Neural cell (in vitro differentiated cells): ENCODE data around the gene MMP28. TPM values are rescaled to one million over a fixed set of nuclear protein-coding genes. Genes with fewer than 3 reads are reported as not detected.

Experiments
- H2AFZ ChIP-seq: fragments of 200-600, 300-800 bp; sonication (generic), shearing (Covaris generic); 2 replicates; pipeline ENCODE4 v1.6.0; 2014; ENCODE audit warnings: low read depth, mild to moderate bottlenecking, antibody characterized with exemption, low read length, moderate library complexity
- H3F3A ChIP-seq: fragments of 200-600 bp; shearing (Covaris generic); 2 replicates; pipeline ENCODE4 v1.6.1; 2016; ENCODE audit warnings: mild to moderate bottlenecking, moderate library complexity, mixed read lengths, antibody characterized with exemption, low read length; ENCODE audit not compliant: insufficient read depth, poor library complexity, severe bottlenecking
- H3K27ac ChIP-seq: fragments of 200-600, 300-800 bp; sonication (generic), shearing (Covaris generic); 2 replicates; pipeline ENCODE4 v1.5.1; 2014; ENCODE audit warnings: mild to moderate bottlenecking, low read length, moderate library complexity
- H3K27me3 ChIP-seq: fragments of 300-800, 200-600 bp; sonication (generic), shearing (Covaris generic); 2 replicates; pipeline ENCODE4 v1.6.0; 2014; ENCODE audit warnings: mild to moderate bottlenecking, low read depth, low read length, moderate library complexity; ENCODE audit not compliant: insufficient read depth
- H3K36me3 ChIP-seq: fragments of 300-800, 200-600 bp; sonication (generic), shearing (Covaris generic); 2 replicates; pipeline ENCODE4 v1.5.1; 2014; ENCODE audit warnings: mild to moderate bottlenecking, antibody characterized with exemption, low read length, moderate library complexity; ENCODE audit not compliant: insufficient read depth
- H3K4me2 ChIP-seq: fragments of 300-800, 200-600 bp; sonication (generic), shearing (Covaris generic); 2 replicates; pipeline ENCODE4 v1.6.0; 2014; ENCODE audit warnings: mild to moderate bottlenecking, low read length
- H3K4me3 ChIP-seq: fragments of 300-800, 200-600 bp; sonication (generic), shearing (Covaris generic); 2 replicates; pipeline ENCODE4 v1.5.1; 2014; ENCODE audit warnings: mild to moderate bottlenecking, low read length, moderate library complexity
- H3K79me2 ChIP-seq: fragments of 200-600 bp; shearing (Covaris generic); replicated peaks from 2 replicates; pipeline ENCODE4 v1.6.0; 2014; ENCODE audit warnings: mild to moderate bottlenecking, low read length, moderate library complexity; ENCODE audit not compliant: insufficient read depth
- H3K9ac ChIP-seq: fragments of 300-800, 200-600 bp; sonication (generic), shearing (Covaris generic); 2 replicates; pipeline ENCODE4 v1.6.1; 2016; ENCODE audit warnings: mild to moderate bottlenecking, low read length, mixed read lengths
- H3K9me2 ChIP-seq: fragments of 200-600 bp; shearing (Covaris generic); 2 replicates; pipeline ENCODE4 v1.6.1; 2016; ENCODE audit warnings: mild to moderate bottlenecking, low read length, mixed read lengths; ENCODE audit not compliant: insufficient read depth
- H3K9me3 ChIP-seq: fragments of 200-600, 300-800 bp; sonication (generic), shearing (Covaris generic); 2 replicates; pipeline ENCODE4 v1.6.1; 2016; ENCODE audit warnings: mild to moderate bottlenecking, mixed run types, low read length, moderate library complexity, mixed read lengths
- H4K20me1 ChIP-seq: fragments of 200-600 bp; shearing (Covaris generic); 2 replicates; pipeline ENCODE4 v1.6.1; 2016; ENCODE audit warnings: mild to moderate bottlenecking, mixed run types; ENCODE audit not compliant: insufficient read depth
- CTCF ChIP-seq: fragments of 450-650 bp; IDR thresholded peaks from 2 replicates; pipeline ENCODE4 v1.5.1; 2014; ENCODE audit warnings: antibody characterized with exemption, mild to moderate bottlenecking, moderate library complexity; ENCODE audit not compliant: poor library complexity, severe bottlenecking
- EP300 ChIP-seq: fragments of 450-650 bp; conservative IDR thresholded peaks from 2 replicates; pipeline ENCODE4 v1.6.1; 2014; ENCODE audit warnings: antibody characterized with exemption, mild to moderate bottlenecking, moderate library complexity; ENCODE audit not compliant: poor library complexity, severe bottlenecking
- EZH2 ChIP-seq: fragments of 200-600, 300-800 bp; shearing (Covaris generic), sonication (generic); IDR thresholded peaks from 2 replicates; pipeline ENCODE4 v1.6.1; 2014; ENCODE audit warnings: antibody characterized with exemption, low read length, borderline replicate concordance, mild to moderate bottlenecking; ENCODE audit not compliant: insufficient read depth, poor library complexity, severe bottlenecking
- MXI1 ChIP-seq: fragments of 450-650 bp; conservative IDR thresholded peaks from 2 replicates; pipeline ENCODE4 v1.6.1; 2014; ENCODE audit warnings: antibody characterized with exemption, mild to moderate bottlenecking; ENCODE audit not compliant: poor library complexity, severe bottlenecking
- POLR2AphosphoS5 ChIP-seq: IDR thresholded peaks from 2 replicates; pipeline ENCODE4 v1.6.1; 2012
- RAD21 ChIP-seq: fragments of 450-650 bp; conservative IDR thresholded peaks from 2 replicates; pipeline ENCODE4 v1.6.1; 2014; ENCODE audit warnings: antibody characterized with exemption, mild to moderate bottlenecking, moderate library complexity
- SMC3 ChIP-seq: fragments of 450-650 bp; conservative IDR thresholded peaks from 2 replicates; pipeline ENCODE4 v1.6.1; 2014; ENCODE audit warnings: antibody characterized with exemption, mild to moderate bottlenecking, moderate library complexity; ENCODE audit not compliant: poor library complexity
- TAF1 ChIP-seq: IDR thresholded peaks from 2 replicates; pipeline ENCODE4 v1.6.1; 2012; ENCODE audit warnings: low read depth
- polyA plus RNA-seq: library from polyadenylated mRNA; depleted of rRNA; stranded (reverse); fragments of >200 nt; gene quantifications from 2 replicates; pipeline ENCODE4 v1.2.3, GENCODE V29; 2014
- TF ChIP-seq, protein P1 (sequence below): IDR thresholded peaks from 2 replicates; pipeline ENCODE4 v1.6.1; 2012; ENCODE audit warnings: borderline replicate concordance

Gene MMP28
- polyA plus RNA-seq, 1 donor from 2014 or later, result 0.31 TPM

DNA sequence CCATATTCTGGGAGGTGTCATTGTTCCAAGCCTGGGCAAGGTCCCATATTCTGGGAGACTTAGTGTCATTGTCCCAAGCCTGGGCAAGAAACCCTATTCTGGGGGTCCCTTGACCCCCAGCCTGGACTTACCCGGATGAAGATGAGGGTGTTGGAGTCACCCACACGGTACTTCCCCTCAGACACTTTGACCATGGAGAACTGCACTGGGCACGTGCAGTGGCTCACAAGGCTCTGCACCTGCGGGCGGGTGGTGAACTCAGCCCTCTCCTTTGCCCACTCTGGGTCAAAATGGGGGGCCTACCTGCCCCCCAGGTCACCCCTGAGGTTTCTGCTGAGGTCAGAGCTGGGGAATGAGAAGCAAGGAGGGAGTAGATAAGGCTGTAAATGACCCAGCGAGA is 46.5 kb downstream of the MMP28 start:
- Histone ChIP-seq H3K9me2 (no peaks in the 10 kb centered on the region), H3K4me3 (no peak overlapping the region), H4K20me1 (no peaks in the 10 kb centered on the region), H3K4me2 (no peak overlapping the region), H3K27me3 (peaks cover 3% of the 10 kb centered on the region), H3F3A (no peaks in the 10 kb centered on the region), H3K79me2 (no peaks in the 10 kb centered on the region), H3K9ac (no peak overlapping the region), H2AFZ (no peak overlapping the region), H3K27ac (no peak overlapping the region), H3K9me3 (no peaks in the 10 kb centered on the region), H3K36me3 (no peaks in the 10 kb centered on the region)
- TF ChIP-seq POLR2AphosphoS5 (no peak), RAD21 (no peak), CTCF (no peak), TAF1 (no peak), EZH2 (no peak), EP300 (no peak), SMC3 (no peak)
- TF ChIP-seq, protein P1, sequence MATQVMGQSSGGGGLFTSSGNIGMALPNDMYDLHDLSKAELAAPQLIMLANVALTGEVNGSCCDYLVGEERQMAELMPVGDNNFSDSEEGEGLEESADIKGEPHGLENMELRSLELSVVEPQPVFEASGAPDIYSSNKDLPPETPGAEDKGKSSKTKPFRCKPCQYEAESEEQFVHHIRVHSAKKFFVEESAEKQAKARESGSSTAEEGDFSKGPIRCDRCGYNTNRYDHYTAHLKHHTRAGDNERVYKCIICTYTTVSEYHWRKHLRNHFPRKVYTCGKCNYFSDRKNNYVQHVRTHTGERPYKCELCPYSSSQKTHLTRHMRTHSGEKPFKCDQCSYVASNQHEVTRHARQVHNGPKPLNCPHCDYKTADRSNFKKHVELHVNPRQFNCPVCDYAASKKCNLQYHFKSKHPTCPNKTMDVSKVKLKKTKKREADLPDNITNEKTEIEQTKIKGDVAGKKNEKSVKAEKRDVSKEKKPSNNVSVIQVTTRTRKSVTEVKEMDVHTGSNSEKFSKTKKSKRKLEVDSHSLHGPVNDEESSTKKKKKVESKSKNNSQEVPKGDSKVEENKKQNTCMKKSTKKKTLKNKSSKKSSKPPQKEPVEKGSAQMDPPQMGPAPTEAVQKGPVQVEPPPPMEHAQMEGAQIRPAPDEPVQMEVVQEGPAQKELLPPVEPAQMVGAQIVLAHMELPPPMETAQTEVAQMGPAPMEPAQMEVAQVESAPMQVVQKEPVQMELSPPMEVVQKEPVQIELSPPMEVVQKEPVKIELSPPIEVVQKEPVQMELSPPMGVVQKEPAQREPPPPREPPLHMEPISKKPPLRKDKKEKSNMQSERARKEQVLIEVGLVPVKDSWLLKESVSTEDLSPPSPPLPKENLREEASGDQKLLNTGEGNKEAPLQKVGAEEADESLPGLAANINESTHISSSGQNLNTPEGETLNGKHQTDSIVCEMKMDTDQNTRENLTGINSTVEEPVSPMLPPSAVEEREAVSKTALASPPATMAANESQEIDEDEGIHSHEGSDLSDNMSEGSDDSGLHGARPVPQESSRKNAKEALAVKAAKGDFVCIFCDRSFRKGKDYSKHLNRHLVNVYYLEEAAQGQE, result no peak

GRCh38 chr17:35748341-35748841 is 47.0 kb downstream of the MMP28 start:
- no peak overlapping the region for H3K9ac ChIP-seq
- no peaks in the 10 kb centered on the region for H3K36me3 ChIP-seq
- no peaks in the 10 kb centered on the region for H3K79me2 ChIP-seq
- H2AFZ ChIP-seq, result no peak overlapping the region
- H3K4me3 ChIP-seq, result no peak overlapping the region
- H3K9me3 ChIP-seq, result no peaks in the 10 kb centered on the region
- no peak overlapping the region for H3K27ac ChIP-seq
- no peak overlapping the region for H3K4me2 ChIP-seq
- TF ChIP-seq CTCF (no peak), MXI1 (no peak), RAD21 (no peak), SMC3 (no peak), POLR2AphosphoS5 (no peak), EP300 (no peak), TAF1 (no peak), EZH2 (no peak)
- TF ChIP-seq, protein P1, result no peak
- peaks cover 6% of the 10 kb centered on the region for H3K27me3 ChIP-seq
- no peaks in the 10 kb centered on the region for H3K9me2 ChIP-seq
- H3F3A ChIP-seq, result no peaks in the 10 kb centered on the region
- H4K20me1 ChIP-seq, result no peaks in the 10 kb centered on the region
